Measurements from ENCODE around the gene CRIM1. TPM values are rescaled to one million over a fixed set of nuclear protein-coding genes. Genes with fewer than 3 reads are reported as not detected.

The CRIM1 gene
- total RNA-seq, 1 donor, result 949 TPM

DNA sequence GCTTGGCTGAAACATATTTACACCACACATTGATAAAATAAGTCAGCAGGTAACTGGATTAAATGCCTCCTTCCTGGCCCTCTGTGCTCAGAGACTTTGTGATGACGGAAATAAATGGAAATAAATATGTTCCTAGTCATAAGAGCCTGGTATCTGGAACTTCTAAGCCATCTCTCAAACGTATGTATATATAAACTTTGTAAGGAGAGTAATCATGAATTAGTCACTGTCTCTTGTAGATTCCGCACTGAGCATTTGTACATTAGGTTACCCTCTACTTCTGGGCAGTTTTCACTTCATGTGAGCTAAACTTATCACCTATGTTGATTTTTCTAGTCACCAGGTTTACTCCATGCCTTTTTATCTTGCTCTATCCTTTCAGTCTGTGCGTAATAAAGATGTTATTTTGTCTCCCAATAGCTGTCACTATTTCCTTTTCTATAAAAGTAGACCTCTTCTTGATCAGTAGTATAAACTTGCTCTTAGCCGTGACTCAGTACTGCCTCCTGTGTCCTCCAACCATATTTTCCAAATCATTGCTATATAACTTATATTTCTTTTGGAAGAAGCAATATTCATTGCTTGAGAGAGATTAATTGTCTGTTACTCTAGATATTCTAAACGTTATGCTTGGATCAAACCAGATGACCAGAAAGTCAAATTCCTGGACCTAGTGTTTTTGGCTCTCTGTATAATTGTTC is 189.2 kb downstream of the CRIM1 start:
- DNase-seq (ENCODE audit: low read depth), result no peak
- TF ChIP-seq, protein P1, sequence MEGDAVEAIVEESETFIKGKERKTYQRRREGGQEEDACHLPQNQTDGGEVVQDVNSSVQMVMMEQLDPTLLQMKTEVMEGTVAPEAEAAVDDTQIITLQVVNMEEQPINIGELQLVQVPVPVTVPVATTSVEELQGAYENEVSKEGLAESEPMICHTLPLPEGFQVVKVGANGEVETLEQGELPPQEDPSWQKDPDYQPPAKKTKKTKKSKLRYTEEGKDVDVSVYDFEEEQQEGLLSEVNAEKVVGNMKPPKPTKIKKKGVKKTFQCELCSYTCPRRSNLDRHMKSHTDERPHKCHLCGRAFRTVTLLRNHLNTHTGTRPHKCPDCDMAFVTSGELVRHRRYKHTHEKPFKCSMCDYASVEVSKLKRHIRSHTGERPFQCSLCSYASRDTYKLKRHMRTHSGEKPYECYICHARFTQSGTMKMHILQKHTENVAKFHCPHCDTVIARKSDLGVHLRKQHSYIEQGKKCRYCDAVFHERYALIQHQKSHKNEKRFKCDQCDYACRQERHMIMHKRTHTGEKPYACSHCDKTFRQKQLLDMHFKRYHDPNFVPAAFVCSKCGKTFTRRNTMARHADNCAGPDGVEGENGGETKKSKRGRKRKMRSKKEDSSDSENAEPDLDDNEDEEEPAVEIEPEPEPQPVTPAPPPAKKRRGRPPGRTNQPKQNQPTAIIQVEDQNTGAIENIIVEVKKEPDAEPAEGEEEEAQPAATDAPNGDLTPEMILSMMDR (IDR thresholded peaks at IDR 0.05; ENCODE audit: insufficient read depth, low read depth, low read length), result peak; percentile 37
- H3K4me3 ChIP-seq (ENCODE audit: low read depth, low read length), result no peak overlapping the region

DNA sequence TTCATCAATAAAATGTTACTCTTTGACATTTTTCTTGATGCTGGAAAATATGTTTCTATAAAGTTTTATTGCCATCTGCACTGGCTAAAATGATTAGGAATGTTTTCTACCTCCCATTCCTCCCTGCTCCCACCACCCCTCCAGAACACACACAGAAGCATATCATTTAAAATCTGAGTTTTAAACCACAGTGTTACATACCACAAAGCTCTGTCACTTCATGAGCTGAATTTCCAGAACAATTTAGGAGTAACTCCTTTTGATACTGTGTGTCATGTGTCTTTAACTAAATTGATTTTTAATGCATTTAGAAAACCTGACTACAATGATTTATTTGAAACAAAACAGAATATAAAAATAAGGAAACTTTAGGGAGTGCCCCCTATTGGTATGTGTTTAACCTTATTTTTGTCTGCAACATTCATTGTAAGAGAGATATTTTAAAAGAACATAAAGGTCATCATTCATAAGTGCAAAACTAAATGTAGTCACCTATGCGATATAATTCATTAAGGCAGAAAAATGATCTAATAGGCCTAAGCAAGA is 190.4 kb downstream of the CRIM1 start:
- TF ChIP-seq, protein P1 (IDR thresholded peaks at IDR 0.05; ENCODE audit: insufficient read depth, low read depth, low read length), result no peak
- no peak for DNase-seq (ENCODE audit: low read depth)
- no peak overlapping the region for H3K4me3 ChIP-seq (ENCODE audit: low read depth, low read length)

DNA sequence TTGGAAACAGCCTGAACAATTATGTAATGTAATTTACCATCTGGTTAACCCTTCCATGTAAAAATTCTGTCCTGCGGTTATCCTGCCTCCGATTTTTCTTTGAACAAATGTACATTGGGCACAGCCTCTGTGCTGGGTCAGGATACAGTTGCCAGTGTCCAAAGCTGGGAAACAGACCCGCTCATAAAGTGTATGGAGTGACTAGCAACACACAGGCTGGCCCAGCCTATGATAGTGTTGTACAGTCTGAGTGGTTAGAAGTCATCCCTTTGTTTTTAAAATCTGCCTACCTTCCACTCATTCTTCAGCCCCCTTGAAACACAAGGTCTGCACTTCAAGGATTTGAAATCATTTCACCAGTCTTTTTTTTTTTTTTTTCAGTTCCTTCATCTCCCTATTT is 192.3 kb downstream of the CRIM1 start:
- TF ChIP-seq, protein P1 (IDR thresholded peaks at IDR 0.05; ENCODE audit: insufficient read depth, low read depth, low read length), result no peak
- DNase-seq (ENCODE audit: low read depth), result no peak
- H3K4me3 ChIP-seq (ENCODE audit: low read depth, low read length), result no peak overlapping the region

DNA sequence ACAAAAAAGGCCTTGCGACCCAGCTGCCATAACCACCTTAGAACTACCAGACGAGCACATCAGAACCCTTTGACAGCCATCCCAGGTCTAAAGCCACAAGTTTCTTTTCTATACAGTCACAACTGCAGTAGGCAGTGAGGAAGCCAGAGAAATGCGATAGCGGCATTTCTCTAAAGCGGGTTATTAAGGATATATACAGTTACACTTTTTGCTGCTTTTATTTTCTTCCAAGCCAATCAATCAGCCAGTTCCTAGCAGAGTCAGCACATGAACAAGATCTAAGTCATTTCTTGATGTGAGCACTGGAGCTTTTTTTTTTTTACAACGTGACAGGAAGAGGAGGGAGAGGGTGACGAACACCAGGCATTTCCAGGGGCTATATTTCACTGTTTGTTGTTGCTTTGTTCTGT is 193.6 kb downstream of the CRIM1 start:
- DNase-seq (ENCODE audit: low read depth), result peak; percentile 67
- TF ChIP-seq, protein P1 (IDR thresholded peaks at IDR 0.05; ENCODE audit: insufficient read depth, low read depth, low read length), result no peak

DNA sequence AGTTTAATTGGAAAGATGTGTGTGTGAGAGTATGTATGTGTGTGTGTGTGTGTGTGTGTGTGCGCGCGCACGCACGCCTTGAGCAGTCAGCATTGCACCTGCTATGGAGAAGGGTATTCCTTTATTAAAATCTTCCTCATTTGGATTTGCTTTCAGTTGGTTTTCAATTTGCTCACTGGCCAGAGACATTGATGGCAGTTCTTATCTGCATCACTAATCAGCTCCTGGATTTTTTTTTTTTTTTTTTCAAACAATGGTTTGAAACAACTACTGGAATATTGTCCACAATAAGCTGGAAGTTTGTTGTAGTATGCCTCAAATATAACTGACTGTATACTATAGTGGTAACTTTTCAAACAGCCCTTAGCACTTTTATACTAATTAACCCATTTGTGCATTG is 194.4 kb downstream of the CRIM1 start:
- DNase-seq (ENCODE audit: low read depth), result no peak
- TF ChIP-seq, protein P1 (IDR thresholded peaks at IDR 0.05; ENCODE audit: insufficient read depth, low read depth, low read length), result no peak
- H3K4me3 ChIP-seq (ENCODE audit: low read depth, low read length), result no peak overlapping the region

More for the DNA sequence above, 193.6 kb downstream of the CRIM1 start:
- H3K4me3 ChIP-seq (ENCODE audit: low read depth, low read length), result no peak overlapping the region

DNA sequence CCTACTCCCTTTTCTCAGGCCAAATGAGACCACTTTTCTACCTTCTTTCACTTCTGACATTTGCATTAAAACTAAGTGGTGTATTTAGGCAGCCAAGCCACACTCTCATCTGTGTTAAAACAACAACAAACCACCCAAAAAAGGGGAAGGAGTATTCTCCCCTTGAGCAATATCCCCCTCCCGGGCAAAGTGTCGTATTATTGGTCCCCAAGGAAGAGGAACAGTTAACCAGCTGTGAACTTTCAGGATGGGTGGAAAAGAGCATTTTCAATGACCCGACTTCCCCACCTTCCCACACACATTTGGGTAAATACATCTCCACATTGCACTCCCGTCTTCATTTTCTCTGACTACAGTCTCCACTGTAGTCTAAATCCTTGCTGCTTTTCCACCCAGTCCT is 198.1 kb downstream of the CRIM1 start:
- TF ChIP-seq, protein P1 (IDR thresholded peaks at IDR 0.05; ENCODE audit: insufficient read depth, low read depth, low read length), result no peak
- H3K4me3 ChIP-seq (ENCODE audit: low read depth, low read length), result no peak overlapping the region
- no peak for DNase-seq (ENCODE audit: low read depth)

Measured in fibroblast of villous mesenchyme (primary cell).